Peyer's patch (tissue), 4 donors: ENCODE data around the gene MORF4L1. TPM values are rescaled to one million over a fixed set of nuclear protein-coding genes. Genes with fewer than 3 reads are reported as not detected.
"Not testable (repeated sequence)": the region's sequence is repeated elsewhere in the genome, so short reads cannot be mapped to it uniquely, and the experiment has no call there.

ENCODE experiments used
- DNase-seq, 3 donors: peaks; one replicate each; pipeline ENCODE4 v3.0.0-alpha.2; 2017 to 2019
- H3K27ac ChIP-seq, 4 donors: fragments of 200-600 bp; sonication (generic); one replicate each; pipeline ENCODE4 v1.5.1; 2016 to 2019
- H3K27me3 ChIP-seq, 2 donors: fragments of 200-600 bp; sonication (generic); one replicate each; pipeline ENCODE4 v1.5.1; 2019
- H3K36me3 ChIP-seq, 3 donors: fragments of 200-600 bp; sonication (generic); one replicate each; pipeline ENCODE4 v1.5.1; 2016 to 2019
- H3K4me1 ChIP-seq, 4 donors: fragments of 200-600 bp; sonication (generic); one replicate each; pipeline ENCODE4 v1.5.1; 2016 to 2019
- H3K4me3 ChIP-seq, 4 donors: fragments of 200-600 bp; sonication (generic); 1 replicate in 3 of 4; 2 replicates in 1 of 4; pipeline ENCODE4 v1.5.1; 2016 to 2019; ENCODE audit warnings: mild to moderate bottlenecking in 1 of 4
- H3K9me3 ChIP-seq, 4 donors: fragments of 200-600 bp; sonication (generic); one replicate each; pipeline ENCODE4 v1.5.1; 2016 to 2019; ENCODE audit warnings: mild to moderate bottlenecking in 1 of 4
- POLR2A ChIP-seq, 2 donors: fragments of 450-650 bp; IDR thresholded peaks; one replicate each; pipeline ENCODE4 v1.5.1; 2017; ENCODE audit warnings: antibody characterized with exemption in 2 of 2, mild to moderate bottlenecking in 2 of 2, moderate library complexity in 2 of 2
- total RNA-seq, 4 donors: library from RNA; depleted of rRNA; stranded (reverse); fragments of >200 nt; gene quantifications; one replicate each; pipeline ENCODE4 v1.1.0, GENCODE V29; 2016
- TF ChIP-seq, protein P1 (sequence below), 6 experiments: fragments of 450-650 bp in 4 of 6; fragments of 200-600 bp in 2 of 6; sonication (generic) in 1 of 6; IDR thresholded peaks; one replicate each; pipeline ENCODE4 v1.5.1; 2017 to 2019; ENCODE audit warnings: antibody characterized with exemption in 6 of 6, mild to moderate bottlenecking in 3 of 6, moderate library complexity in 1 of 6

The MORF4L1 gene
- total RNA-seq, 4 donors from 2014 or later, result 90.8 to 271 (median 139) TPM

DNA sequence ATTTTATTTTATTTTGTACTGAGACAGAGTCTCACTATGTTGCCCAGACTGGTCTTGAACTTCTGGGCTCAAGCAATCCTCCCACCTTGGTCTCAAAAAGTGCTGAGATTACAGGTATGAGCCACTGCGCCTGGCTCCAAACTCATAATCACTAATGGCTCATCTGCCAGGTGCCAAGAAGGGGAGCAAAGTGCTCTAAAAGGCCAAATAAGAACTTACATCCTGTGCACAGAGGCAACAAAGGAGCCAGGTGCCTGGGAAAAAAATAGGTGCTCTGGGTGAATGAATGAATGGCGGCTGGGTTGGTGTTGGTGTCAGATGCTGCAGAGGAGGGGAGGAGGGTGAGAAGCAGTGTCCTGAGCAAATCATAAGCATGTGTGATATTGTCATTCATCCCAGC, 35.6 kb upstream of the MORF4L1 start:
- no peak for TF ChIP-seq POLR2A (IDR thresholded peaks at IDR 0.05)
- TF ChIP-seq, protein P1, sequence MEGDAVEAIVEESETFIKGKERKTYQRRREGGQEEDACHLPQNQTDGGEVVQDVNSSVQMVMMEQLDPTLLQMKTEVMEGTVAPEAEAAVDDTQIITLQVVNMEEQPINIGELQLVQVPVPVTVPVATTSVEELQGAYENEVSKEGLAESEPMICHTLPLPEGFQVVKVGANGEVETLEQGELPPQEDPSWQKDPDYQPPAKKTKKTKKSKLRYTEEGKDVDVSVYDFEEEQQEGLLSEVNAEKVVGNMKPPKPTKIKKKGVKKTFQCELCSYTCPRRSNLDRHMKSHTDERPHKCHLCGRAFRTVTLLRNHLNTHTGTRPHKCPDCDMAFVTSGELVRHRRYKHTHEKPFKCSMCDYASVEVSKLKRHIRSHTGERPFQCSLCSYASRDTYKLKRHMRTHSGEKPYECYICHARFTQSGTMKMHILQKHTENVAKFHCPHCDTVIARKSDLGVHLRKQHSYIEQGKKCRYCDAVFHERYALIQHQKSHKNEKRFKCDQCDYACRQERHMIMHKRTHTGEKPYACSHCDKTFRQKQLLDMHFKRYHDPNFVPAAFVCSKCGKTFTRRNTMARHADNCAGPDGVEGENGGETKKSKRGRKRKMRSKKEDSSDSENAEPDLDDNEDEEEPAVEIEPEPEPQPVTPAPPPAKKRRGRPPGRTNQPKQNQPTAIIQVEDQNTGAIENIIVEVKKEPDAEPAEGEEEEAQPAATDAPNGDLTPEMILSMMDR (IDR thresholded peaks at IDR 0.05), result no peak
- no peaks in the 10 kb centered on the region for H3K4me1 ChIP-seq
- no peak for DNase-seq
- no peak overlapping the region for H3K27ac ChIP-seq
- H3K4me3 ChIP-seq, result no peak overlapping the region
- H3K36me3 ChIP-seq, result no peaks in the 10 kb centered on the region
- no peaks in the 10 kb centered on the region for H3K27me3 ChIP-seq
- H3K9me3 ChIP-seq, result no peaks in the 10 kb centered on the region

DNA sequence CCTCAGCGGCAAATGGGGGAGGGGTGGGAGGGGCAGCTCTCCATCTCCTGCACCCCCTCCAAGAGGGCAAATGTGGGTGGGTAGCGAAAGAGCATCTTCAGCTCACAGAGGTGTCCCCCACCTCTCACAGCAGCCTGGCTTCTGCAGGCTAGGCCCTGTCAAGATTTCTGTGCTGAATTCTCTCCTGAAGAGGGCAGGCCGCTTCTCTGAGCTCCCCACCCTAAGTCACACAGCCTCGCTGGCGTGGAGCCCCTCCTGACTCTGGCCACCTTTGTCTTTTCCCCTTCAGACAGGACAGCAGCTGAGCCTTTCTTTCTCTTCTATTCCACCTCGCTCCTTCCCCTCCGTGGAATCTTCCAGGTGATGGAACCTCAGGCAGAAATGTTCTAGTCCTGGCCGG, 35.1 kb upstream of the MORF4L1 start:
- no peak for DNase-seq

DNA sequence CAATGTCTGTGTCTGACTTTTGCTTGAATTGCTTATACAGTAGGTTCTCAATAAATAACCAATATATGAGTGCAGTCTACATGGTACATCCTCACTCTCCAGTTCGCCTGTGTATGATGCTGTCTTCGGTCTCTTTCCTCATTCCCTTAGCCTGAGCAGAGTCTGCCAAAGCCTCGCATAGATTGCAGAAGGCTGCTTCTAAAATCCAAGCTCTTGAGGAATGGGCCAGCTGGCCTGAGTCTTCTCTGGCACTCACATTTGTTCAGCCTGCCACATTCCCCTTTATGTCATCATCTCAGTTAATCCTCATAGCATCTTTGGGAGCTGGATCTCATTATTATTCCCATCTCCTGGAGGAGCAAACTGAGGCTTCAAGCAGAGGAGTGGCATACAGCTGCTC, 34.2 kb upstream of the MORF4L1 start:
- DNase-seq, result no peak
- Histone ChIP-seq H3K36me3 (no peaks in the 10 kb centered on the region), H3K27me3 (no peaks in the 10 kb centered on the region)

More for the DNA sequence above, 35.1 kb upstream of the MORF4L1 start:
- no peak for TF ChIP-seq POLR2A (IDR thresholded peaks at IDR 0.05)
- TF ChIP-seq, protein P1 (IDR thresholded peaks at IDR 0.05), result no peak
- no peaks in the 10 kb centered on the region for H3K9me3 ChIP-seq
- no peaks in the 10 kb centered on the region for H3K27me3 ChIP-seq
- H3K36me3 ChIP-seq, result no peaks in the 10 kb centered on the region
- H3K27ac ChIP-seq, result no peak overlapping the region
- no peak overlapping the region for H3K4me3 ChIP-seq
- no peaks in the 10 kb centered on the region for H3K4me1 ChIP-seq

DNA sequence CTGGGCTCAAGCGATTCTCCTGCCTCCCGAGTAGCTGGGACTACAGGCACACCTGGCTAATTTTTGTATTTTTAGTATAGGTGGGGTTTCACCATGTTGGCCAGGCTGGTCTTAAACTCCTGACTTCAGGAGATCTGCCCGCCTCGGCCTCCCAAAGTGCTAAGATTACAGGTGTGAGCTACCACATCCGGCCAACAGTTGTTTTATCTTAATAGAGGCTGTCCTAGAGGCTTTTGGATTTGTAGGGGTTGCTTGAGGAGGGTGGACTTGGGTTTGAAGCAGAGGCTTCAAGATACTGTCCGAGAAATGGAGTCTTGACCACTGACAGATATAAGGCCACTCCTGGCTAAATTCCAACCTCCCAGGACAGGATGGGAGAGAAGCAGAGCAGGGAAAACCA, 33.5 kb upstream of the MORF4L1 start:
- H3K27me3 ChIP-seq, H3K36me3 ChIP-seq, H3K9me3 ChIP-seq, H3K4me1 ChIP-seq, H3K27ac ChIP-seq, DNase-seq, H3K4me3 ChIP-seq: not testable (repeated sequence)

More for the DNA sequence above, 34.2 kb upstream of the MORF4L1 start:
- no peaks in the 10 kb centered on the region for H3K9me3 ChIP-seq
- TF ChIP-seq POLR2A (IDR thresholded peaks at IDR 0.05), result no peak
- TF ChIP-seq, protein P1 (IDR thresholded peaks at IDR 0.05), result no peak
- H3K4me3 ChIP-seq, result no peak overlapping the region
- H3K4me1 ChIP-seq, result no peaks in the 10 kb centered on the region
- no peak overlapping the region for H3K27ac ChIP-seq

DNA sequence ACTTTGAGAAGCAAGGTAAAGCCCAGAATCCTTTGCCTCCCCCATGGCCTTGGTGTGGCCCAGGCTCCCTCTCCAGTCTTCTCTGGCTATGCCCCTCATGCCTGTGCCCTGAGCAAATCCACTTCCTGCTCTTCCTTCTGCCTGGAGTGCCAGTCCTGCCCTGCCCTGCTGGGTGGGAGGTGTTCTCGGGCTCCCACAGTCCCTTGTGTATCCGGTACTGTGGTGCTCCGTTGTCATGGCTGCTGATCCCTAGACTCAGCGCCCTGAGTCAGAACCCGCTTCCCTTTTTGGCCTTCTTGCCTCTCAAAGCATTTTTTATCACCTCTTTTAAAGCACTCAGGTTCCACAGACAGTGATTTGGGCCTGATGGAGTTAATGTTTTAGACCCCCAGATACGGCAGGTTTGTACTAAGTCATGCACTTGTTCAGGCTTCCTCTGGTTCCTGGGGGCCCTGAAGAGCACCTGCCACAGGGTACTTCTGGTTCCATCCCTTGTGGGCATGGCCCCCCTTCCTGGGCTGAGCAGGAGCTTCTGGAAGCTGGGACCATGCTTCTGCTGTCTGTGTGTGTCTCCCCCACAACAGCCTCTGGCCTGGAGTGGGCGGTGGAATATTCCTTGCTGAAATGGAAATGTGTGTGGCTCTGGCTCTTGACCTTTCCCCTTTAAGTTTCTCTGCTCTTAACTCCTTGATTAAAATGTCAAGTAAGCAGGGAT, 31.9 kb upstream of the MORF4L1 start:
- DNase-seq, result no peak
- no peaks in the 10 kb centered on the region for H3K27me3 ChIP-seq
- no peak overlapping the region for H3K27ac ChIP-seq
- no peak overlapping the region for H3K4me3 ChIP-seq
- H3K9me3 ChIP-seq, result no peaks in the 10 kb centered on the region
- TF ChIP-seq, protein P1 (IDR thresholded peaks at IDR 0.05), result no peak
- TF ChIP-seq POLR2A (IDR thresholded peaks at IDR 0.05), result no peak
- H3K36me3 ChIP-seq, result no peaks in the 10 kb centered on the region
- no peaks in the 10 kb centered on the region for H3K4me1 ChIP-seq

DNA sequence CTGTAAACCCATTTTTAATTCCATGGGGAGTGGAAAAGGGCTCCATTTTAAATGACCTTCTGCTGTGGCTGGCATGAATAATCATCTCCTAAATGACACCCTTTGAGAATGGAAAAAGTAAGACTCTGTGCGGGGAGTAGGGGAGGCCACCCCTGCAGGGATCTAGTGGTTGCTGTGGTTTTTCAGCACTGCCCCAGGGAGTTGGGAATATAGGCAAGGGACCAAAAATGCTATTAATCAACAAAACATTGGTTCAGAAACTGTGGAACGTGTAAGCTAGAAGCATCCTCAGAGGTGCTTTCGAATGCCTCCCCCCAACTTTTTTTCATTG, 31.3 kb upstream of the MORF4L1 start:
- no peak for DNase-seq
- H3K36me3 ChIP-seq, result no peaks in the 10 kb centered on the region
- H3K27ac ChIP-seq, result no peak overlapping the region
- no peaks in the 10 kb centered on the region for H3K27me3 ChIP-seq
- TF ChIP-seq POLR2A (IDR thresholded peaks at IDR 0.05), result no peak
- TF ChIP-seq, protein P1 (IDR thresholded peaks at IDR 0.05), result no peak
- no peaks in the 10 kb centered on the region for H3K4me1 ChIP-seq
- H3K9me3 ChIP-seq, result no peaks in the 10 kb centered on the region
- H3K4me3 ChIP-seq, result no peak overlapping the region
